Amygdala (tissue), 56 donors: ENCODE data around the gene DPF3.

ENCODE experiments used
- DNase-seq, 56 donors: peaks; one replicate each; lab custom pipeline; 2025; lab: John Stamatoyannopoulos, UW

Gene DPF3

DNA sequence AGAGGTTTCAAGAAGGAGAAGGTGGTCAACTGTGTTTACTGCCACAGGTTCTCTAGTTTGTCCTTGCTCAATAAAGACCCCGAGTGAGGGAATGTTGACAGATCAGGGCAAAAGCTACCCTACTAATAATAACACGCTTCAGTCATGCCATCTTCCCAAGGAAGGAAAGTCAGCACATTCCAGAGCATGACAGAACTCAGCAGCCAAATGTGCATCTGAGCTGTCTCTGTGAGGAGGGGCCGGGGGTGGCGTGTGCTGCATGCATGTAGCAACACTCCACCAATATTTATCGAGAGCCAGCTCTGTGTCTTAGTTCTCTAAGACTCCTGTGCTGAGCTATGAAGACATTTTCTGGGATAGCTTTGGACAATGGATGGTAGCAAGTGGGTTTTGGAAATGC, 260.4 kb downstream of the DPF3 start:
- DNase-seq: no peak

DNA sequence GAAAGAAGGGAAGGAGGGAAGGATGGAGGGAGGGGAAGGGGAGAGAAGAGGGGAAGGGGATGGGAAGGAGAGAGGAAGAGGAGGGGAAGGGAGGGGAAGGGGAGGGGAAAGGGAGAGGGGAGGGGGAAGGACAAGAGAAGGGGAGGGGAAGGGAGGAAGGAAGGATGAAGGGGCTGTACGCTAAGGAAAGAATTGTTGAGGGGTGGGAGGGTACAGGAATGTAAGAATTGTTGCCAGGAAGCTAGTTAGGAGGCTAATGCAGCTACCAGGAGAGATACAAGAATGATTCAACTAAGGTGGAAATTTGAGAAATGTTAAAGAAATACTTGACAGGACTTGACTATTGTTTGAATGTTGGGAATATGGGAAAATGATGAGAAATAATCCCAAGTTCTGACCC, 261.2 kb downstream of the DPF3 start:
- no peak for DNase-seq

DNA sequence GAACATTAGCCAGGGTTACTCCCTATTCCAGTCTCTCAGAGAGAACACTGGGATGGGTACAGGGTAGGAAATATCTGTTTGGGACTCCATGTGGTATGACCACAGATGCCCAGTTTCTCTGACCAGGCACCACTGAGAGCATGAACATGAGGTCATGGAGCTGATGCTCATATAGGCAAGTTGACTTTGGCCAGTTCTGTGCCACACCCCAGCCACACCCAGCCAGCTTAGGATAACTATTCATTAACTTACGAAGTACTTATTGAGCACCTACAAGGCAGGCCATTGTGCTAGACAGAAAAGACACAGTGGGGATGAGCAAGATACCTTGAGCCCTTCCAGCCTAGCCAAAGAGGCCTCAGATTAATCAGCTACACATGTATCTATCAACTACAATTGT, 262.5 kb downstream of the DPF3 start:
- DNase-seq: no peak

DNA sequence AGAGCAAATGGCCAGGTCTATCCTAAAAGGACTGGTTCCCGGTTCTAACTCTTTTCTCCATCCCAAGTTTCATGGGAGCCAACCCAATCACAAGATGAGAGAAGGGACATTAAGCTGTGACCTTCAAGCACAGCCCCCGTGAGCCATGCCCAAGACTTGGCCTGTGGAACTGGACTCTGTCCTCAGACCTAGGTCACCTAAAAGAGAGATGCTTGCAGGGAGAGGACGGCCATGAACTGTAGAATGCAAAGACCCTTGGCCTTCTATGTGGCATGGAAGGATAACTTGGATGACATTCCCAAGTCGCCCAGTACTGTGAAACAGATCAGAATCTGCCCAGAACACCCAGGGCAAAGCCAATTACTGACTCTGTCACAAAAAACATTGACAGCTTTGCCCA, 263.5 kb downstream of the DPF3 start:
- no peak for DNase-seq

DNA sequence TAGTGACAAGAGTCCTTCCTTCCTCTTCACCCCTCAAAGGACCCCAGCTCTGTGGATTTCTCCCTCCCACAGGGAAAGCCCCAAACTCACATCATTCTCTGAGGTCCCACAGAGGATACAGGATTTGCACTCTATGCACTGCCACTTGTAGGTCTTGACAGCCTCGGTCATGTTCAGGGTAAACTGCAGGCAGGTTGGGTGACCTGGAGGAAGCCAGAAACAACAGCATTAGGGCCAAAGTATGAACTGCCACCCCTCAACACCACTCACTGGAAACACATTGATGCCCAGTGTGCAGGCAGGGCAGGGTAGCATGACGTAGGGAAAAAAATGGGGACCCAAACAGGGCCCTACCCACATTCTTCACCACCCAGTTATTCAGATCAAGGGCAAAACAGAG, 264.4 kb downstream of the DPF3 start:
- no peak for DNase-seq

DNA sequence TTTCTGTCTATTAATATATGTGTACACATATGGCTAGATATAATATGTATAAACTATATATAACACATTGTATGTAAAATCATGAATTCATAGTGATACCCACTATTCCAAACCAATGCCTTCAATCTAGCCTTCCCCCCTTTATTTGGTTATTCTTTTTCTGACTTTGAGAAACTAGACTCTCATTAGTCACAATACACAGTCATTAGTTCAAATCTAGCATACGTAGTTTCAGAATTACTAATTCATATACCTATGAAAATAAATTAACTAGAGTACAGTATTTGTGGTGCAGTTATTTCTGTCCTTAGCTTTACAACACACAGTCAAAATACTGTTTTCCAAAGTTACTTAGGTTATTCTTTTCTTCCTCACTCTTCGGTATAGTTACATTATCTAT, 268.2 kb downstream of the DPF3 start:
- DNase-seq: no peak

DNA sequence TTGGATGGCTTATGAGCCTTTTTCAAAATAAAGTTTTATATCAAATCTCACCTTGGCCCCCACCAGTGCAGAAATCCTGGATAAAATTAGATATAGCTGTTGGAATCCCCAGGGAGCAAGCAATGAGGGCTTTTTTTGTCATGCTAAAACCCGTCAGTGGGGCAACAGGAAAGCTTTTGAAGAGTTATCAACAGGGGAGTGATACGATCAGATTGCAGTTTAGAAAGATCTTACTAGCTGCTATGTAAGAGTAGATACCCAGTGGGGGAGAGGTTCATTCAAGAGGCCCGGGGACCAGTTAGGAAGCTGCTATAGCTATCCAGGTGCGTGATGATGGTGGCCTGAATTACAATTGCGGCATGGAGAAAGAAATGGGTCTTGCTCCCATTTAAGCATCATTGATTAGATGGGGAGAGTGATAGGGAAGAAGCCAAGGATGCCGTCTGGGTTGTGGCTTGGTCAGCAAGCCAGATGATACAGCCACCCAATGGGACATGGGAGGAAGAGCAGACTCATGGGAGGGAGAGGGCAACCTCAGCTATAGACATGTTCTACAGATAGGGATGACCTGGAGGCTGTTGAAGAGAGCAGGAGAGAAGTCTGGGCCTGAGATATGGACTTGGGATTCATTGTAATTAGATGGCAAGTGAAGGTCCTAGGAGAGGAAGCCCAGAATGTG, 272.4 kb downstream of the DPF3 start:
- DNase-seq: no peak

DNA sequence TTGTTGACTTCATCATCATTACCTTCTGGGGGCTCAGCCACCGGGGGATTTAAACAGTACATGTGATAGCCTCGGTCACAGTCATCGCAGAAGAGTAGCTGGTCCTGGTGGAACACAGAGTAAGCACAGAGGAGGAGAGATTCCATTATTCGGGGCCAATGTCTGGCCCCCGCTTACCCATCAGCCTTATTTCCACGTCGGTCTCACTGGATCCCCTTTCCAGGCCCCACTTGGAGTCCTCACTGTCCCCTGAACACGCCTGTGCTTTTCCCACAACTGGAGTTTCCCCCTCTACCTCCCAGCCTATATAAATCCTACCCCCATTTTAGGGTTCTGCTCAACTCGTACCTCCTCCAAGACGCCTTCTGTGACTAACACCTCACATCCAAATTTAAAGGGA, 274.0 kb downstream of the DPF3 start:
- no peak for DNase-seq

DNA sequence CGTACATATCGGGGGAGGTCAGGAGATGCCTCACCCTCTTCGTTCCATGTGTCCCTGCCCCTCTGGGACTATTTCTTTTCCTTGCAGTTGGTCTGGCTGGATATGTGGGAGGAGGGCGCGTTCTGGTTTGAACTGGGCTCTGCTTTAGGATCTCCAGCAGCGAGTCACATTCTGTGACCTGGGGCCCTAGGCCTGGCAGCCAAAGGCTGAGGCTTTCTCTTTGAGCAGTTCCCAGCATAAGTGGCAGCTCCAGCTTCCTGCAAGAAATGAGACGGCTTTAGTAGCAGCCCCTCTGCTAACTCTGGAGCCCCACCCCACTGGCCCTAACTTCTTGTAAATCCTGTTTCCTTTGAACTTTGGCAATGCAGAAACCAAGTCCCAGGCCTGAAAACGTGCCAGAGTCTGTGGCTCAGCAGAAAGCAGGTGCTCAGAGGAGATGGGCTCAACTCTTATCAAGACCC, 274.8 kb downstream of the DPF3 start:
- DNase-seq: no peak

DNA sequence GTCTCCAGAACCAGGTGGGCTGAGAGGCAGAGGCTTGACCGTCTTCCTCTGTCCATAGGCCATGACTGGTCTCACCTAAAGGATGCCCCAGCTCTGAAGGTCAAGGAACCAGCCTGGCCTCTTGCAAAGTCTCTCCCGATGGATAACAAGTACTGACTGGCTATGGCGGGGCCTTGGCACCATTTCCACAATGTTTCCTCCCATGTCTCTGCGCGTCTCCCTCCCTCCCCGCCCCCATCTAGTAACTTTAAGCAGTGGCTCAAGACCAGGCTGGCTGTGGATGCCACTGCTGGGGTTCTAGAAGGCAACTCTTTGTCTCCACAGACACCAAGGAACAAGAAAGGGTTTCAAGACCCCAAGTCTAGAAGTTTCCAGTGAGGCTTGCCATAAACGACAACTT, 275.5 kb downstream of the DPF3 start:
- no peak for DNase-seq

DNA sequence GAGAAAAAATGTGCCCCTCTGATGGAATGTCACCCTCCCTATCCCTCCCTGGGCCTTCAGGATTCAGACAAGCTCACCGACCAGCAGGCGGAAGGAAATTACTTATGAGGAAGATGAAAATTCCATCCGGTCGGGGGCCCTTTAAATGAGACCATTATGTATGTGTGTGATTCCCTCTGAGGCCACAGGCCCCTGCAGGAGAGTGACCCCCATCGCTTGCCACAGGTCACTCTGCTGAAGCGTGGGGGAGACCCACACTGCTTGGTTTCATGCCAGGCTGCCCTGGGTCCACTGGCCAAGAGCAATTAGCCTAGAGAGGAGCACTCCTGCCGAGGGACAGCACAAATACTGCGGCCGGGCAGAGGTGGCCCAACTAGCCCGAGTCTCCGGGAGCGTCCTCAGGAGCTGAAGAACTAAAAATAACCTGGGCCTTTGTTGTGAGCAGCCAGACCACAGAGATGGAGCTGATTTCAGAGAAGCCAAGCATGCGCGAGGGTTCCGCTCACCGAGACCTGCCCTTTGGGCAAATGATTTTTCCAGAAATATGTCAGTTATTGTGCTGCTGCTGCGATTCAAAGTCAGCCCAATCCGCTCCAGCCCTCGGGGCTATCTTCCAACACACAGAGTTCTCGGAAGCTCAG, 276.4 kb downstream of the DPF3 start:
- DNase-seq: peak in 5 of 56 donors; percentile 10 to 32 (median 19)

DNA sequence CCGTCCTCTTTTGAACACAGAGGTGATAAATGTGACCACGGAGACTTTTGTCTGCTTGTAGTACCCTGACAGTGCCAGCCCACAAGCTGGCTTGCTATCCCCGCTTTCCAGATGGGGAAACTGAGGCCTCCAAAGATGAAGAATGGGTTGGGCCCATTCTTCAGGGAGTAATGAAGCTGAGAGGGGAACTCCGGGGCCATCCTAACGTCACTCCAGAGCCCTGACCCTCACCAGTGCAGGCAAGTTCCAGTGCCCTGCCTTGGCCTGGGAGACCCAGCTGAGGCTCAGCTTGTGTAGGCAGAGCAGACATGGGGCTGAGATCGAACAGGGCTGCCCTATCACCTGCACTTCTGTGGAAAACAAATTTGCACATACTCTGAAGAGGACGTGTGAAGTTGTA, 277.1 kb downstream of the DPF3 start:
- no peak for DNase-seq

DNA sequence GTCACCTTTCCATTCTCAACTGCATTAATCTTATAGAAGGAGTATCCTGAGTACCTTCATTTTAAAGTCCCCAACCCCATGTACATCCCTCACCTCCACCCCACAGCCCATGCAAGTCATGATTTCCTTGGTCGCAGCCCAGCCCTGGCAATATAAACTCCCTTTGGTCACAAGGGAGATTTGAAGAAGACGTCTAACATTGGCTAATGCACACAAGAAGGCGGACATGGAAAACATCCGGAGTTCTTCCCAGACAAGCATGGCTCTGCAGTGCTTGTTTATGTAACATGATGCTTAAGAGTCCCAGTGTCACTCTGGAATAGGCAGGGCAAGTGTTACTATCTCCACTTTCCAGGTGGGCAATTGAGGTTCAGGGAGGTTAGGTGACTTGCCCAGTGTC, 277.6 kb downstream of the DPF3 start:
- no peak for DNase-seq

DNA sequence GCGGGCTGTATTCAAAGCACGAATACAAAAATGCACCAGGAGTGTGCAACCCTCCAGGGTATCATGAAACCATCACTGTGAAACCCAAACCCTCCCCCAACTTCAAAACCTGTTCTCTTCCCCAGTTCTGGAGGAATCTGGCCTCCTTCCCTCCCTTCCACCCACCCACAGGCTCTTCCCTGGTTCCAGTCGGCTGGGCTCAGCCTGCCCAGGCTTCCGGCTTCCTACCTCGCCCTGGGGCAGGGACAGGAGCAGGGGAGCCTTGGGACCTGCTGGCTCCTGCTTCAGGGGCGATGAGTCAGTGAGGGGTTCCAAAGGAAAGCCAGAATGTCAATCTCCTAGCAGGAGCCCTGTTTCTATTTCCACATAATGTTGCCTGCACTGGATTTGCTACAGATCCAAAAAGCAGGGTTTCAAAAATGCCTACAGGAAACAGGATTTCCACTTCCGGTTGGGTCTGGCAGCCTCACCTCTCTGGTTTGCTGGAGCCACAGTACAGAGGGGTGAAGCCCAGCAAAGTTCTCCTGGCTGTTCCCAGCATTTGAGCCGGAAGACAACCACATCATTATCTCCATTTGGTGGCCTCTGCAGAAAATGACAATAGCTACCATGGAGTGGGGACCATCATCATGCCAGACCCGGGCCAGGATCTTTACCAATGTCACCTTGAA, 278.3 kb downstream of the DPF3 start:
- no peak for DNase-seq

DNA sequence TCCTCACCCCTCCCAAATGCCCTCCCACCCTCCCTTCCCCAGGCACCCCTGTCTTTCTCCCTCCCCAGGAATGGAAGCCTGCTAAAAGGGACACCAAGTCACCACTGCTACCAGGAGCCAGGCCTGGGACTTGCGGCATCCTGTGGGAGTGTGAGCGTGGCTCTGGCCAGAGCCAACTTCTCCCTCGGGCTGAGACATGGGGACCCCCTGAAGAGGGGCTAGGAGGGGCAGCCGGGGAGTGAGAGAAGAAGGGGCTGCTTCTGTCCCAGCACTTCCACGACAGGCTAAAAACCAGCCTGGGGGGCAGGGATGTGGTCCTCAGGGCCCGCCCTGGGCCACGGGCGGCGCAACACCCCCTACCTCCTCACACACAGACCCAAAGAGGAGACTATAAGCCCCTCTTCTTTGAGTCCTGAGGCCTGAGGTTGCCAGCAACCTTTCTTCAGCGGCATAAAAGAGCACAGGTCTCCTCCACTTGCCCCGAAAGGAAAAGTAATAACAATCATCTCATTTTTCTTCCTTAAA, 278.9 kb downstream of the DPF3 start:
- no peak for DNase-seq

DNA sequence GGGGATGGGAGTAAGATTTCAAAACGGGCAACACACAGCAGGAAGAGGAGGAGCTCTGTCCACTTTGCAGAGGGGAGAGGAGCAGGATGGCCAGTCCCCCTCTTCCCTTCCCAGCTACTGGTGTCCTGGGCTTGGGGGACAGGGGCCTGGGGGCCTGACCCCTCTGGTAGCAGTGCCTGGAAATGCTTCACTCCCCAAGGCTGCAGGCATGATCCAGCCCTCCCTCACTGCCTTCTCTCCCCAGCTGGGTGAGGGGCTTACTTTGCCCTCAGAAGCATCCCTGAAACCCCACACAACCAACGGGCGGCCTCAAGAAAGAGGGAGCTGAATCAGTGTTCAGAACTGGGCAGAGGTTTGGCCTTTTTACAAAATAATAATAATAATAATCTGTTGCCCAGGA, 279.5 kb downstream of the DPF3 start:
- DNase-seq: no peak

DNA sequence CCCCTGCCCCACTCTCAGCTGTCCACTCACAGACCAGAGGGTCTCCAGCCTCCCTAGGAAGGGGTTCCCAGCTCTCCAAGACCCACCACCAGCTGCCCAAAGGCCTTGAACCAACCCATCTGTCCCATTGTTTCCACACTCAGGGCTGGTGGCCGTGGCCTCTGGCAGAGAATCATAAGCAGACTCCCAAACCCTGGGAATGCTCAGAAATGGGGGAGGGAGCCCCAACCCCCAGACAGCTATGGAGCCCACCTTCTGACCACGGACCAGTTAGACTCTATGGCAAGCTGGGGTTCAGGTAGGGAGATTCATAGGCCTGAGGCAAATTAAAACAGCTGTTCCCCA, 280.0 kb downstream of the DPF3 start:
- DNase-seq: no peak

DNA sequence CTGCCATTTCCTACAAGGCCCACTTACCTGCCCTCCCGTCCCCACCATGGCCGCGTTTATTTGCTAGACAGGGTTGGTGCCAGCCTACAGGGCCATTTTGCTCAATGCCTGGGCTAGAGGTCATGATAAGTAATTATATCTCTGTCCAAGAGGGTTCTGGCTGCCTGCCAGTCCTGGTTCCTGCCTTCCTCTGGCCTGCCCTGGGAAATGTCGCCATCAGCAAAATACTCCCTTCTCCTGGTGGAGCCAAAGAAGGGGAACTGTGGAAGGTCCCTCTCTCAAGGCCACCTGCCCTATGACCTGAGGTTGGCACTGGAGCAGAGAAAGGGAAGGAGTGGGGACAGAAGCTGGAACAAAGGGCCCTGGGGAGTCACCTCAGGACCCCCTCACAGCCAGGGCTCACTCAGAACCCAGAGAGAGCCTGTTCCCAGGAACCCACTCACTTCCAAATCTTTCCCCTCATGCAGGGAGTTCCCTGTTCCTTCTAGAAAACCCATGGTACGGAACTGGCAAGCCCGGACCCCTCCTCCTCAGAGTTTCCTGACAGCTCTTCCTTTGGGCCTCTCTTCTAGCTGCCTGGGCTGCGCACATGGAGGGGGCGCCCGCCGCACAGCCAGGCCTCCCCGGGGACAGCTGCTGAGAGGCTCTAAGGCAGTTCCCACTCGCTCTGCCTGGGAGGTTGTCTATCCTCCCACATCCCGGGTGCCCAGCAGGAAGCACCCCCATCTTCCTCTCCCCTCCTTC, 280.5 kb downstream of the DPF3 start:
- DNase-seq: peak in 2 of 56 donors; percentile 14 to 33

DNA sequence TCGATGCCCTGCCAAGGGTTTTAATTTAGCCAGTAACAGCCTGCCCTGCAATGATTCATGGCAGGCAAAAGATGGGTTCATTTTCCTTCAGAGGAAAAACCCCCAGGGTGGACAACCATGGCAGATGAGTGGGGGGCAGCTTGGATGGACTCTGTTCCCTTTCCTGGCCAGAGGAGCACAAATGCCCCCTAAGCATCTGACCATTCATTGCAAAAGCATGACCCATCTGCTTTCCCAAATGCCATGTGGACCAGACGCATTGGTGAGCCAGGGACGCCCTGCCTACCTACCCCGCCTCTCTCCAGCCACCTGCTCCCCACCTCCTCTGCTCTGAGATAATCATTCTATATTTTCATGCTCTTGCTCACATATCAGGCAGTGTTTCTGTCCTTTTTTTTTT, 281.9 kb downstream of the DPF3 start:
- peak in 1 of 56 donors; percentile 19 for DNase-seq

DNA sequence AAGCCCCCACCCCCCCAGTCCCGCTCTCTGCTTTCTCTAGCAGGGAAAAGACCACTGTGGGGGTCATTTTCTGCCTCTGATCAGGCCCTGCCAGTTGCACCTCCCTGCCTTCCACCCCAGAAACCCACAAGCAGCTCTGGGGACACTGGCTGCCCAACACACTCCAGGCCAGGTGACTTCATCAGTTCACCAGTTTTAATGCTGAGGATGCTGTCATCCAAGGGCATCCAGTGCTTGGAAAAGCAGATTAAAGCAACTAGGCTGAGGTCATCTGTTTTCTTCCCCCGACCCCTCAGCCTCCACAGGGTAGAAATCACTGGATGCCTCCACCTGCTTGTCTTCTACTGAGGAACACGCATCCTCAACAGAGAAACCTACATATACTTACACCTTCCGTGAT, 282.4 kb downstream of the DPF3 start:
- DNase-seq: no peak

DNA sequence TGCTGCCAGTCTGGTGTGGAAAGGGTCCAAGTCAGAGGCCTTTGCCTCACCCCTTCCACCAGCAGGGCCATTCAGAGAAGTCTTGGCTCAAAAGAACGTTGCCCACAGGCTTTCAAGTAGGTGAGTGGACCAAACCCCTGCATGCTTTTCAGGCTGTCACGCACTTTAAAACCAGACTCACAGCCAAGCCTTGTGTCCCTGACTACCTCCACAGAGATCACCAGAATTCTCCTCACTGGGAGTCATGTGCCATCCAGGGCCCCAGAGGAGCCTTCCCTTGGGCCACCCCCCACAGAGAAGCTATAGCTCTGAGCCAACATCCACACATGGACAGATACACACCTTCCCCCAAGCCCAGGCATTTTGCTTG, 283.1 kb downstream of the DPF3 start:
- no peak for DNase-seq
